IMR-90 (cell line): ENCODE results near the gene DCST2. TPM values are rescaled to one million over a fixed set of nuclear protein-coding genes. Genes with fewer than 3 reads are reported as not detected.

Experiments used
- ATAC-seq: fragments of 200-7000 bp; cut with Tn5 transposase; 2 replicates; pipeline ENCODE4 v1.9.1; 2020; ENCODE audit warnings: low read depth, mild to moderate bottlenecking, moderate library complexity
- BruUV-seq: library from RNA; stranded (reverse); fragments of 400-500 nt; replicated peaks from 2 replicates; lab custom pipeline; 2021; lab: Mats Ljungman, UMichigan
- CTCF ChIA-PET: fragments of 300-600 bp; formaldehyde crosslinking; extraction: SDS; loops from one replicate; lab custom pipeline; 2021; ENCODE audit warnings: antibody characterized with exemption; lab: Yijun Ruan, JAX
- POLR2A ChIA-PET: fragments of 300-600 bp; sonication (Branson Sonifier 250); formaldehyde crosslinking; loops from one replicate; lab custom pipeline; 2022; ENCODE audit warnings: antibody characterized with exemption; ENCODE audit not compliant: unreplicated experiment; lab: Charles Lee
- DNase-seq: peaks from one replicate; pipeline ENCODE4 v3.0.0; 2013
- H2AFZ ChIP-seq: replicated peaks from 2 replicates; pipeline ENCODE3; 2013; ENCODE audit warnings: low read length, mild to moderate bottlenecking; ENCODE audit not compliant: poor library complexity
- H2AK5ac ChIP-seq: 2 replicates; pipeline ENCODE4 v1.6.1; 2013; ENCODE audit warnings: low read depth, low read length, inconsistent platforms
- H2AK9ac ChIP-seq: replicated peaks from 2 replicates; pipeline ENCODE3; 2013; ENCODE audit warnings: mild to moderate bottlenecking, low read depth, low read length, moderate library complexity; ENCODE audit not compliant: poor library complexity
- H2BK120ac ChIP-seq: 2 replicates; pipeline ENCODE4 v1.6.1; 2013; ENCODE audit warnings: low read depth, low read length, inconsistent platforms
- H2BK15ac ChIP-seq: 3 replicates; pipeline ENCODE4 v1.6.1; 2013; ENCODE audit warnings: low read depth, low read length, inconsistent platforms
- H2BK20ac ChIP-seq: 2 replicates; pipeline ENCODE4 v1.6.1; 2013; ENCODE audit warnings: low read depth, mild to moderate bottlenecking, inconsistent platforms, low read length, moderate library complexity
- H2BK5ac ChIP-seq: 2 replicates; pipeline ENCODE4 v1.6.1; 2013; ENCODE audit warnings: mild to moderate bottlenecking, low read depth, low read length, inconsistent platforms; ENCODE audit not compliant: poor library complexity, severe bottlenecking
- H3K14ac ChIP-seq: replicated peaks from 2 replicates; pipeline ENCODE4 v1.6.1; 2013; ENCODE audit warnings: low read depth, low read length, inconsistent platforms
- H3K18ac ChIP-seq: 2 replicates; pipeline ENCODE4 v1.6.1; 2013; ENCODE audit warnings: low read depth, low read length, control low read depth
- H3K23ac ChIP-seq: 2 replicates; pipeline ENCODE4 v1.6.1; 2013; ENCODE audit warnings: low read depth, low read length, inconsistent platforms
- H3K27ac ChIP-seq: 2 replicates; pipeline ENCODE4 v1.5.1; 2013; ENCODE audit warnings: mild to moderate bottlenecking, control low read depth, low read length; ENCODE audit not compliant: insufficient read depth
- H3K27me3 ChIP-seq: 2 replicates; pipeline ENCODE4 v1.6.1; 2013; ENCODE audit warnings: low read length; ENCODE audit not compliant: control insufficient read depth, insufficient read depth
- H3K36me3 ChIP-seq: 2 replicates; pipeline ENCODE4 v1.6.1; 2013; ENCODE audit warnings: low read length, mixed read lengths; ENCODE audit not compliant: control insufficient read depth, insufficient read depth
- H3K4ac ChIP-seq: 2 replicates; pipeline ENCODE4 v1.6.1; 2013; ENCODE audit warnings: low read depth, low read length, inconsistent platforms
- H3K4me1 ChIP-seq: 2 replicates; pipeline ENCODE4 v1.6.1; 2013; ENCODE audit warnings: low read length, mixed read lengths; ENCODE audit not compliant: control insufficient read depth, insufficient read depth
- H3K4me2 ChIP-seq: 2 replicates; pipeline ENCODE4 v1.6.1; 2013; ENCODE audit warnings: low read depth, mild to moderate bottlenecking, control low read depth, low read length, moderate library complexity
- H3K4me3 ChIP-seq: 2 replicates; pipeline ENCODE4 v1.5.1; 2013; ENCODE audit warnings: low read depth, mild to moderate bottlenecking, control low read depth, low read length, moderate library complexity; ENCODE audit not compliant: insufficient read depth
- H3K56ac ChIP-seq: 2 replicates; pipeline ENCODE4 v1.6.1; 2013; ENCODE audit warnings: low read length, inconsistent platforms; ENCODE audit not compliant: insufficient read depth; ENCODE audit errors: extremely low read depth
- H3K79me1 ChIP-seq, 2 experiments: 2 replicates each; pipeline ENCODE4 v1.6.1; 2013; ENCODE audit warnings: low read length in 2 of 2, inconsistent platforms in 1 of 2, low read depth in 1 of 2
- H3K9ac ChIP-seq: 2 replicates; pipeline ENCODE4 v1.6.1; 2013; ENCODE audit warnings: low read depth, low read length, control low read depth
- H3K9me1 ChIP-seq: 2 replicates; pipeline ENCODE4 v1.6.1; 2013; ENCODE audit warnings: low read length, inconsistent platforms; ENCODE audit not compliant: insufficient read depth
- H3K9me3 ChIP-seq: 2 replicates; pipeline ENCODE4 v1.6.1; 2013; ENCODE audit warnings: low read length; ENCODE audit not compliant: control insufficient read depth, insufficient read depth
- H4K20me1 ChIP-seq: 2 replicates; pipeline ENCODE4 v1.6.1; 2013; ENCODE audit warnings: low read length, inconsistent platforms; ENCODE audit not compliant: insufficient read depth
- H4K5ac ChIP-seq: 2 replicates; pipeline ENCODE4 v1.6.1; 2013; ENCODE audit warnings: mild to moderate bottlenecking, low read depth, low read length, control low read depth
- H4K8ac ChIP-seq, 2 experiments: 2 replicates each; pipeline ENCODE4 v1.6.1; 2013; ENCODE audit warnings: low read depth in 2 of 2, low read length in 2 of 2, control low read depth in 1 of 2, inconsistent platforms in 1 of 2
- H4K91ac ChIP-seq: 2 replicates; pipeline ENCODE4 v1.6.1; 2013; ENCODE audit warnings: low read depth, low read length, inconsistent platforms; ENCODE audit not compliant: insufficient read depth
- CEBPB ChIP-seq: IDR thresholded peaks from 2 replicates; pipeline ENCODE4 v1.6.1; 2012; ENCODE audit warnings: low read depth, low read length, improper control_type of control experiment
- MAFK ChIP-seq: IDR thresholded peaks from 2 replicates; pipeline ENCODE4 v1.6.1; 2012; ENCODE audit warnings: low read depth, low read length, improper control_type of control experiment
- POLR2A ChIP-seq: IDR thresholded peaks from 2 replicates; pipeline ENCODE4 v1.6.1; 2012; ENCODE audit warnings: mild to moderate bottlenecking, low read depth, low read length
- RAD21 ChIP-seq: IDR thresholded peaks from 2 replicates; pipeline ENCODE4 v1.6.1; 2012; ENCODE audit warnings: low read length, improper control_type of control experiment
- SMC3 ChIP-seq: fragments of 150-350 bp; IDR thresholded peaks from 2 replicates; pipeline ENCODE4 v1.6.1; 2016; ENCODE audit warnings: low read depth, mild to moderate bottlenecking, antibody characterized with exemption, low read length, moderate library complexity
- WGBS, 2 experiments: methylation state at CpG; one replicate each; pipeline versions ENCODE4 v1.1.5 to v1.1.7; 2013; ENCODE audit warnings: missing lambda C conversion rate in 2 of 2; ENCODE audit not compliant: insufficient read length in 1 of 2; ENCODE audit errors: extremely low coverage in 2 of 2; 5-methylcytosine and 5-hydroxymethylcytosine counted together
- dilution Hi-C: fragments of 300-500 bp; cut with HindIII; formaldehyde crosslinking; loops from one replicate; pipeline ENCODE4 v1.14.3; 2018; ENCODE audit warnings: low sequenced_read_pairs; ENCODE audit not compliant: unreplicated experiment
- in situ Hi-C: fragments of 300-500 bp; cut with MboI; formaldehyde crosslinking; loops from 3 replicates; pipeline ENCODE4 v1.14.3; 2019; ENCODE audit warnings: low sequenced_read_pairs, inconsistent platforms, mixed read lengths
- intact Hi-C: fragments of 100-400 bp; cut with micrococcal nuclease; formaldehyde crosslinking; loops from 2 replicates; pipeline ENCODE4 v1.10.0; 2022
- polyA plus RNA-seq, 3 experiments: library from polyadenylated mRNA; depleted of rRNA; stranded (reverse); fragments of >200 nt; gene quantifications; 2 replicates each; pipeline ENCODE4 v1.2.3, GENCODE V29; 2012; ENCODE audit warnings: low replicate concordance in 1 of 3
- total RNA-seq: library from RNA; depleted of rRNA; stranded (reverse); fragments of >200 nt; gene quantifications from 2 replicates; pipeline ENCODE4 v1.2.3, GENCODE V29; 2012
- TF ChIP-seq, protein P1 (sequence below): conservative IDR thresholded peaks from 2 replicates; pipeline ENCODE4 v1.5.1; 2012; ENCODE audit warnings: mild to moderate bottlenecking, low read depth, low read length, improper control_type of control experiment

The DCST2 gene
- total and polyA plus RNA-seq, 2 of the 4 experiments (the other 2 are of a cell fraction), result 0.14 TPM; not detected in 1

DNA sequence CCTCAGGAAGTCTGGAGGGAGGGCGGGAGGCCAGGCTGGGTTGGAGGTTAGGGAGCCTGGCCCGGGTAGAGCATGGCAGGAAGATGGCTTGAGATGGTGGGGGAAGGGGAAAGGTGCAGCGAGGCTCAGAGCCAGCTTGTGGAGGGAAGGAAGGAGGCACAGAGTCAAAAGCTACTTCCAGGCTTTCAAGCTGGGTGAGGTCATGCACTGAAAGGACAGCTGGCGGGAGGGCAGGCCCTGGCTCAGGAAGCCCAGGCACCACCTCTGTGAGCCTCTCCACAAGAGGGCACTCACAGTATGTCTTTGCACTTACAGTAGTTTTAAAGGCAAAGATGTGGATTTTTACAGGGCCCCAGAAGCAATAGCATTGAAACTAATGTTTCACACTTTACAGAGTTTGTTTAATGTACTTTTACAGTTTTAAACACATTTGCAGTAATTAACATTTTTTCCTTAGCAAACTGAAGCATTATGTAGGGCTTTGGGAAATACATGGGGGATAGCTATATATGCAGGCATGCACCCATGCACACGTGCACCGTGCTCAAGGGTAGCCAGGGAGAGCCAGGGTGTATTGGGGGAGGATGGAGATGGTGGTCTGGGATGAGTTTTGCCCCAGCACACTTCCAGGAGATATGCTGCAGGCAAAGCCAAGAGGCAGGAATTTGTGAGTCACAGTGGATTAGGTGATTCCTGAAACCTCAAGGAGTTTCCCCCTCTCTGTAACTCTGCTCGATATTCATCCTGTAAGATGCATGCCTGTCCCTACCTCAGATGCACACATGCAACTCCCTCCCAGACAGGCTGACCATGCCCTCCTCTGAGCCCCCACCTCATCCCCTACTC, 11.5 kb upstream of the DCST2 start:
- Histone ChIP-seq H3K9me1 (peaks cover 7% of the 10 kb centered on the region; the same call in 1 of the 2 replicates), H2AK5ac (peak overlapping the region; percentile 40; the same call in 1 of the 2 replicates), H2AK9ac (peak overlapping the region; percentile 71), H3K23ac (no peak overlapping the region), H2BK20ac (no peak overlapping the region), H3K9ac (no peak overlapping the region), H3K27me3 (peaks cover 12% of the 10 kb centered on the region; the same call in 1 of the 2 replicates), H3K9me3 (no peaks in the 10 kb centered on the region), H3K79me1 (no peaks in the 10 kb centered on the region), H4K8ac (no peak overlapping the region), H2AFZ (peak overlapping the region; percentile 81), H4K20me1 (no peaks in the 10 kb centered on the region; the same call in 1 of the 2 replicates), H3K4me3 (no peak overlapping the region), H4K91ac (no peak overlapping the region), H4K5ac (no peak overlapping the region), H3K36me3 (no peaks in the 10 kb centered on the region), H3K4ac (0 out of 2 replicates have a peak overlapping the region, but pooled peaks have one; percentile 34), H3K14ac (no peak overlapping the region), H3K56ac (no peak overlapping the region), H2BK15ac (no peak overlapping the region), H3K4me1 (peaks cover 8% of the 10 kb centered on the region), H2BK5ac (no peak overlapping the region), H2BK120ac (no peak overlapping the region), H3K4me2 (no peak overlapping the region), H3K27ac (no peak overlapping the region), H3K18ac (no peak overlapping the region)
- ATAC-seq (peak; percentile 98), DNase-seq (peak; percentile 75)
- dilution Hi-C loops (no loop called here), intact Hi-C loops (loop anchor here (1.0 kb wide), 1 partner anchor 39 kb away; no protein-coding TSS in a partner anchor), in situ Hi-C loops (no loop called here)
- POLR2A ChIA-PET, result interaction anchor here (0.6 kb wide), 1 partner anchor 1104 kb away, joined by 10 read pairs; no protein-coding TSS in a partner anchor
- TF ChIP-seq POLR2A (no peak), CEBPB (no peak), MAFK (no peak), SMC3 (peak; percentile 78), RAD21 (peak; percentile 74)
- TF ChIP-seq, protein P1, sequence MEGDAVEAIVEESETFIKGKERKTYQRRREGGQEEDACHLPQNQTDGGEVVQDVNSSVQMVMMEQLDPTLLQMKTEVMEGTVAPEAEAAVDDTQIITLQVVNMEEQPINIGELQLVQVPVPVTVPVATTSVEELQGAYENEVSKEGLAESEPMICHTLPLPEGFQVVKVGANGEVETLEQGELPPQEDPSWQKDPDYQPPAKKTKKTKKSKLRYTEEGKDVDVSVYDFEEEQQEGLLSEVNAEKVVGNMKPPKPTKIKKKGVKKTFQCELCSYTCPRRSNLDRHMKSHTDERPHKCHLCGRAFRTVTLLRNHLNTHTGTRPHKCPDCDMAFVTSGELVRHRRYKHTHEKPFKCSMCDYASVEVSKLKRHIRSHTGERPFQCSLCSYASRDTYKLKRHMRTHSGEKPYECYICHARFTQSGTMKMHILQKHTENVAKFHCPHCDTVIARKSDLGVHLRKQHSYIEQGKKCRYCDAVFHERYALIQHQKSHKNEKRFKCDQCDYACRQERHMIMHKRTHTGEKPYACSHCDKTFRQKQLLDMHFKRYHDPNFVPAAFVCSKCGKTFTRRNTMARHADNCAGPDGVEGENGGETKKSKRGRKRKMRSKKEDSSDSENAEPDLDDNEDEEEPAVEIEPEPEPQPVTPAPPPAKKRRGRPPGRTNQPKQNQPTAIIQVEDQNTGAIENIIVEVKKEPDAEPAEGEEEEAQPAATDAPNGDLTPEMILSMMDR, result peak; percentile 82
- 64% methylated on average over 3 of the region's 7 CpGs; no CpG with 5 or more reads in 1 of the 2 experiments for WGBS, 2 experiments
- no TSS peak for BruUV-seq
- CTCF ChIA-PET, result interaction anchor here (0.8 to 2.4 kb wide), 8 partner anchors 10 to 46 kb away, joined by 3 to 12 read pairs (median 4); no protein-coding TSS in a partner anchor
